ENCODE data around the gene DIP2A. TPM values are rescaled to one million over a fixed set of nuclear protein-coding genes. Genes with fewer than 3 reads are reported as not detected.

DIP2A gene
- total and polyA plus RNA-seq, 2 of the 13 experiments (the other 11 are each of a cell fraction or from before 2014, with no cell fraction given), result 18.5 to 37.6 TPM

DNA sequence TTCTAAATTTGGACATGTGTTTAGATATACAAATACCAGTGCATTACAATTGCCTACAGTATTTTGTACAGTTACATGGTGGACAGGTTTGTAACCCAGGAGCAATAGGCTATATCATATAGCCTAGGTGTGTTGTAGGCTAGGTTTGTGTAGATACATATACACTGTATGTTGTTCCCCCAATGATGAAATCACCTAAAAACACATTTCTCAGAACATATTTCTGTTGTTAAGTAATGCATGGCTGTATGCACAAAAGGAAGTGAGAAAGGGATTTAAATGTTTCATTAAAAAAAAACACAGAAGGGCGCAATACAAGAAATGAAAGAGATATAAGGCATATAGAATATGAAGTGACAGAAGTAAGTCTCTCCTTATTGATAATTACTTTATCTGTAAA lies 114.2 kb downstream of the DIP2A start:
- in situ Hi-C loops (cut with HindIII; ENCODE audit: extremely low pct_ligation_motif_present, low pct_unique_long_range_greater_than_20kb), result no loop called here
- Histone ChIP-seq H4K20me1 (ENCODE audit: insufficient read depth, low read length) (no peaks in the 10 kb centered on the region), H3K4me1 (ENCODE audit: insufficient read depth, low read length) (no peaks in the 10 kb centered on the region), H3K36me3 (replicated peaks in 1 of 2; ENCODE audit: control insufficient read depth in 1 of 2, insufficient read depth in 2 of 2, low read length in 2 of 2) (peaks cover 0 to 6% of the 10 kb centered on the region in 2 experiments; a peak in 1 of 5 replicates), H3K27me3 (ENCODE audit: control insufficient read depth in 1 of 2, insufficient read depth in 2 of 2, low read length in 2 of 2) (no peaks in the 10 kb centered on the region), H3K79me2 (ENCODE audit: insufficient read depth, low read length) (no peaks in the 10 kb centered on the region), H3K4me3 (replicated peaks in 1 of 3; ENCODE audit: insufficient read depth in 1 of 3, low read depth in 2 of 3, low read length in 3 of 3) (no peak overlapping the region), H3K27ac (ENCODE audit: extremely low read length, insufficient read depth, low read length) (no peak overlapping the region), H3K9me3 (ENCODE audit: low read length) (no peaks in the 10 kb centered on the region), H3K9ac (ENCODE audit: insufficient read depth, low read depth, low read length) (no peak overlapping the region), H2AFZ (ENCODE audit: low read length) (no peak overlapping the region), H3K4me2 (ENCODE audit: low read depth, low read length) (no peak overlapping the region)
- intact Hi-C loops (cut with micrococcal nuclease; ENCODE audit: unreplicated experiment), result no loop called here
- no peak for ATAC-seq
- FAIRE-seq, result no peak
- ChIA-PET CTCF (ENCODE audit: low intra/inter-chr PET ratio, low total read pairs) (no interaction called here), POLR2A (no interaction called here)
- DNase-seq (ENCODE audit: low spot score), result no peak
- WGBS (ENCODE audit: low lambda C conversion rate), result 100% methylated on average over 1 of the region's 1 CpG
- BruUV-seq (replicated peaks), result no TSS peak
- TF ChIP-seq ZNF562 (CRISPR knock-in tag; IDR thresholded peaks at IDR 0.05; ENCODE audit: borderline replicate concordance) (no peak), RXRA (CRISPR knock-in tag; IDR thresholded peaks at IDR 0.05) (no peak), ZKSCAN8 (CRISPR knock-in tag; IDR thresholded peaks at IDR 0.05; ENCODE audit: borderline replicate concordance) (no peak), EZH2 (conservative IDR thresholded peaks at IDR 0.05; ENCODE audit: low read depth, low read length) (no peak), SP140L (CRISPR knock-in tag; IDR thresholded peaks at IDR 0.05; ENCODE audit: borderline replicate concordance) (no peak), DNMT3B (CRISPR knock-in tag; conservative IDR thresholded peaks at IDR 0.05) (no peak), POLR2AphosphoS2 (IDR thresholded peaks at IDR 0.05; ENCODE audit: low read depth, low read length) (no peak), TBP (CRISPR knock-in tag; IDR thresholded peaks at IDR 0.05) (no peak), TBX3 (IDR thresholded peaks at IDR 0.05; ENCODE audit: borderline replicate concordance) (no peak), MYC (CRISPR knock-in tag; IDR thresholded peaks at IDR 0.05; ENCODE audit: borderline replicate concordance) (no peak), KMT2A (CRISPR knock-in tag; IDR thresholded peaks at IDR 0.05) (no peak)
- TF ChIP-seq, protein P1, sequence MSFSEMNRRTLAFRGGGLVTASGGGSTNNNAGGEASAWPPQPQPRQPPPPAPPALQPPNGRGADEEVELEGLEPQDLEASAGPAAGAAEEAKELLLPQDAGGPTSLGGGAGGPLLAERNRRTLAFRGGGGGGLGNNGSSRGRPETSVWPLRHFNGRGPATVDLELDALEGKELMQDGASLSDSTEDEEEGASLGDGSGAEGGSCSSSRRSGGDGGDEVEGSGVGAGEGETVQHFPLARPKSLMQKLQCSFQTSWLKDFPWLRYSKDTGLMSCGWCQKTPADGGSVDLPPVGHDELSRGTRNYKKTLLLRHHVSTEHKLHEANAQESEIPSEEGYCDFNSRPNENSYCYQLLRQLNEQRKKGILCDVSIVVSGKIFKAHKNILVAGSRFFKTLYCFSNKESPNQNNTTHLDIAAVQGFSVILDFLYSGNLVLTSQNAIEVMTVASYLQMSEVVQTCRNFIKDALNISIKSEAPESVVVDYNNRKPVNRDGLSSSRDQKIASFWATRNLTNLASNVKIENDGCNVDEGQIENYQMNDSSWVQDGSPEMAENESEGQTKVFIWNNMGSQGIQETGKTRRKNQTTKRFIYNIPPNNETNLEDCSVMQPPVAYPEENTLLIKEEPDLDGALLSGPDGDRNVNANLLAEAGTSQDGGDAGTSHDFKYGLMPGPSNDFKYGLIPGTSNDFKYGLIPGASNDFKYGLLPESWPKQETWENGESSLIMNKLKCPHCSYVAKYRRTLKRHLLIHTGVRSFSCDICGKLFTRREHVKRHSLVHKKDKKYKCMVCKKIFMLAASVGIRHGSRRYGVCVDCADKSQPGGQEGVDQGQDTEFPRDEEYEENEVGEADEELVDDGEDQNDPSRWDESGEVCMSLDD (CRISPR knock-in tag; IDR thresholded peaks at IDR 0.05; ENCODE audit: borderline replicate concordance), result no peak
- TF ChIP-seq, protein P2, sequence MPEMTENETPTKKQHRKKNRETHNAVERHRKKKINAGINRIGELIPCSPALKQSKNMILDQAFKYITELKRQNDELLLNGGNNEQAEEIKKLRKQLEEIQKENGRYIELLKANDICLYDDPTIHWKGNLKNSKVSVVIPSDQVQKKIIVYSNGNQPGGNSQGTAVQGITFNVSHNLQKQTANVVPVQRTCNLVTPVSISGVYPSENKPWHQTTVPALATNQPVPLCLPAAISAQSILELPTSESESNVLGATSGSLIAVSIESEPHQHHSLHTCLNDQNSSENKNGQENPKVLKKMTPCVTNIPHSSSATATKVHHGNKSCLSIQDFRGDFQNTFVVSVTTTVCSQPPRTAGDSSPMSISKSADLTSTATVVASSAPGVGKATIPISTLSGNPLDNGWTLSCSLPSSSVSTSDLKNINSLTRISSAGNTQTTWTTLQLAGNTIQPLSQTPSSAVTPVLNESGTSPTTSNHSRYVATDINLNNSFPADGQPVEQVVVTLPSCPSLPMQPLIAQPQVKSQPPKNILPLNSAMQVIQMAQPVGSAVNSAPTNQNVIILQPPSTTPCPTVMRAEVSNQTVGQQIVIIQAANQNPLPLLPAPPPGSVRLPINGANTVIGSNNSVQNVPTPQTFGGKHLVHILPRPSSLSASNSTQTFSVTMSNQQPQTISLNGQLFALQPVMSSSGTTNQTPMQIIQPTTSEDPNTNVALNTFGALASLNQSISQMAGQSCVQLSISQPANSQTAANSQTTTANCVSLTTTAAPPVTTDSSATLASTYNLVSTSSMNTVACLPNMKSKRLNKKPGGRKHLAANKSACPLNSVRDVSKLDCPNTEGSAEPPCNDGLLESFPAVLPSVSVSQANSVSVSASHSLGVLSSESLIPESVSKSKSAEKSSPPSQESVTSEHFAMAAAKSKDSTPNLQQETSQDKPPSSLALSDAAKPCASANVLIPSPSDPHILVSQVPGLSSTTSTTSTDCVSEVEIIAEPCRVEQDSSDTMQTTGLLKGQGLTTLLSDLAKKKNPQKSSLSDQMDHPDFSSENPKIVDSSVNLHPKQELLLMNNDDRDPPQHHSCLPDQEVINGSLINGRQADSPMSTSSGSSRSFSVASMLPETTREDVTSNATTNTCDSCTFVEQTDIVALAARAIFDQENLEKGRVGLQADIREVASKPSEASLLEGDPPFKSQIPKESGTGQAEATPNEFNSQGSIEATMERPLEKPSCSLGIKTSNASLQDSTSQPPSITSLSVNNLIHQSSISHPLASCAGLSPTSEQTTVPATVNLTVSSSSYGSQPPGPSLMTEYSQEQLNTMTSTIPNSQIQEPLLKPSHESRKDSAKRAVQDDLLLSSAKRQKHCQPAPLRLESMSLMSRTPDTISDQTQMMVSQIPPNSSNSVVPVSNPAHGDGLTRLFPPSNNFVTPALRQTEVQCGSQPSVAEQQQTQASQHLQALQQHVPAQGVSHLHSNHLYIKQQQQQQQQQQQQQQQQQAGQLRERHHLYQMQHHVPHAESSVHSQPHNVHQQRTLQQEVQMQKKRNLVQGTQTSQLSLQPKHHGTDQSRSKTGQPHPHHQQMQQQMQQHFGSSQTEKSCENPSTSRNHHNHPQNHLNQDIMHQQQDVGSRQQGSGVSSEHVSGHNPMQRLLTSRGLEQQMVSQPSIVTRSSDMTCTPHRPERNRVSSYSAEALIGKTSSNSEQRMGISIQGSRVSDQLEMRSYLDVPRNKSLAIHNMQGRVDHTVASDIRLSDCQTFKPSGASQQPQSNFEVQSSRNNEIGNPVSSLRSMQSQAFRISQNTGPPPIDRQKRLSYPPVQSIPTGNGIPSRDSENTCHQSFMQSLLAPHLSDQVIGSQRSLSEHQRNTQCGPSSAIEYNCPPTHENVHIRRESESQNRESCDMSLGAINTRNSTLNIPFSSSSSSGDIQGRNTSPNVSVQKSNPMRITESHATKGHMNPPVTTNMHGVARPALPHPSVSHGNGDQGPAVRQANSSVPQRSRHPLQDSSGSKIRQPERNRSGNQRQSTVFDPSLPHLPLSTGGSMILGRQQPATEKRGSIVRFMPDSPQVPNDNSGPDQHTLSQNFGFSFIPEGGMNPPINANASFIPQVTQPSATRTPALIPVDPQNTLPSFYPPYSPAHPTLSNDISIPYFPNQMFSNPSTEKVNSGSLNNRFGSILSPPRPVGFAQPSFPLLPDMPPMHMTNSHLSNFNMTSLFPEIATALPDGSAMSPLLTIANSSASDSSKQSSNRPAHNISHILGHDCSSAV (CRISPR knock-in tag; IDR thresholded peaks at IDR 0.05; ENCODE audit: borderline replicate concordance), result no peak
- TF ChIP-seq, protein P3, sequence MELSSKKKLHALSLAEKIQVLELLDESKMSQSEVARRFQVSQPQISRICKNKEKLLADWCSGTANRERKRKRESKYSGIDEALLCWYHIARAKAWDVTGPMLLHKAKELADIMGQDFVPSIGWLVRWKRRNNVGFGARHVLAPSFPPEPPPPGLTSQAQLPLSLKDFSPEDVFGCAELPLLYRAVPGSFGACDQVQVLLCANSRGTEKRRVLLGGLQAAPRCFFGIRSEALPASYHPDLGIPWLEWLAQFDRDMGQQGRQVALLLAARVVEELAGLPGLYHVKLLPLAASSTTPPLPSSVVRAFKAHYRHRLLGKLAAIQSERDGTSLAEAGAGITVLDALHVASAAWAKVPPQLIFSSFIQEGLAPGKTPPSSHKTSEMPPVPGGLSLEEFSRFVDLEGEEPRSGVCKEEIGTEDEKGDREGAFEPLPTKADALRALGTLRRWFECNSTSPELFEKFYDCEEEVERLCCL (CRISPR knock-in tag; IDR thresholded peaks at IDR 0.05; ENCODE audit: borderline replicate concordance), result no peak

Measured in HepG2 (cell line).